SK-N-SH treated with all-trans-retinoic acid at 6 μM for 48 hours (cell line): ENCODE results near the gene WWTR1.

Experiments used
- ATAC-seq: fragments of 200-7000 bp; cut with Tn5 transposase; 3 replicates; pipeline ENCODE4 v1.9.1; 2020; ENCODE audit warnings: mild to moderate bottlenecking, moderate library complexity
- ARNTL ChIP-seq: fragments of 450-650 bp; formaldehyde crosslinking; IDR thresholded peaks from 2 replicates; pipeline ENCODE4 v1.5.0; 2020; ENCODE audit warnings: low read depth, mild to moderate bottlenecking, moderate library complexity, borderline replicate concordance
- BACH2 ChIP-seq: fragments of 250-450 bp; sonication (Bioruptor Pico); IDR thresholded peaks from 2 replicates; pipeline ENCODE4 v1.9.0; 2021; ENCODE audit warnings: mild to moderate bottlenecking, borderline replicate concordance
- CREB5 ChIP-seq: fragments of 250-450 bp; sonication (Bioruptor Pico); IDR thresholded peaks from 2 replicates; pipeline ENCODE4 v1.5.1; 2020; ENCODE audit warnings: low read depth, mild to moderate bottlenecking, moderate library complexity
- CSDC2 ChIP-seq: fragments of 250-450 bp; sonication (Bioruptor Pico); IDR thresholded peaks from 2 replicates; pipeline ENCODE4 v1.5.0; 2020; ENCODE audit warnings: mild to moderate bottlenecking, moderate library complexity
- CSRNP3 ChIP-seq: fragments of 250-450 bp; sonication (Bioruptor Pico); IDR thresholded peaks from 2 replicates; pipeline ENCODE4 v1.5.1; 2021; ENCODE audit warnings: mild to moderate bottlenecking, moderate library complexity
- ESRRG ChIP-seq: fragments of 250-450 bp; sonication (Bioruptor Pico); IDR thresholded peaks from 2 replicates; pipeline ENCODE4 v1.6.1; 2021; ENCODE audit warnings: mild to moderate bottlenecking
- GLIS3 ChIP-seq: fragments of 250-450 bp; sonication (Bioruptor Pico); IDR thresholded peaks from 2 replicates; pipeline ENCODE4 v1.5.0; 2020; ENCODE audit warnings: mild to moderate bottlenecking, moderate library complexity
- ISL1 ChIP-seq: fragments of 250-450 bp; sonication (Bioruptor Pico); IDR thresholded peaks from 2 replicates; pipeline ENCODE4 v2.1.2; 2022; ENCODE audit warnings: mild to moderate bottlenecking, moderate library complexity
- OSR1 ChIP-seq: fragments of 250-450 bp; sonication (Bioruptor Pico); IDR thresholded peaks from 2 replicates; pipeline ENCODE4 v1.8.0; 2022; ENCODE audit warnings: moderate library complexity, mild to moderate bottlenecking, inconsistent platforms
- POU6F1 ChIP-seq: fragments of 250-450 bp; sonication (Bioruptor Pico); IDR thresholded peaks from 2 replicates; pipeline ENCODE4 v1.8.0; 2021; ENCODE audit warnings: low read depth, mild to moderate bottlenecking, moderate library complexity, borderline replicate concordance
- PPARA ChIP-seq: fragments of 250-450 bp; sonication (Bioruptor Pico); IDR thresholded peaks from 2 replicates; pipeline ENCODE4 v1.5.0; 2020; ENCODE audit warnings: mild to moderate bottlenecking, borderline replicate concordance
- RARB ChIP-seq: fragments of 250-450 bp; sonication (Bioruptor Pico); IDR thresholded peaks from 2 replicates; pipeline ENCODE4 v1.8.0; 2021; ENCODE audit warnings: mild to moderate bottlenecking, moderate library complexity
- SNAI2 ChIP-seq: fragments of 250-450 bp; sonication (Bioruptor Pico); IDR thresholded peaks from 2 replicates; pipeline ENCODE4 v1.5.0; 2020; ENCODE audit warnings: mild to moderate bottlenecking, moderate library complexity
- TCF4 ChIP-seq: fragments of 250-450 bp; sonication (Bioruptor Pico); IDR thresholded peaks from 2 replicates; pipeline ENCODE4 v1.8.0; 2021; ENCODE audit warnings: mild to moderate bottlenecking, moderate library complexity, borderline replicate concordance
- TOX ChIP-seq: fragments of 250-450 bp; sonication (Bioruptor Pico); IDR thresholded peaks from 2 replicates; pipeline ENCODE4 v1.8.0; 2021; ENCODE audit warnings: mild to moderate bottlenecking, moderate library complexity, borderline replicate concordance
- TSHZ2 ChIP-seq: fragments of 250-450 bp; sonication (Bioruptor Pico); IDR thresholded peaks from 2 replicates; pipeline ENCODE4 v1.5.0; 2020; ENCODE audit warnings: mild to moderate bottlenecking, moderate library complexity
- ZFP3 ChIP-seq: fragments of 250-450 bp; sonication (Bioruptor Pico); IDR thresholded peaks from 2 replicates; pipeline ENCODE4 v1.5.0; 2020; ENCODE audit warnings: mild to moderate bottlenecking, moderate library complexity
- ZNF565 ChIP-seq: fragments of 450-650 bp; formaldehyde crosslinking; conservative IDR thresholded peaks from 2 replicates; pipeline ENCODE4 v1.5.0; 2020; ENCODE audit warnings: low read depth, mild to moderate bottlenecking, moderate library complexity
- ZNF70 ChIP-seq: fragments of 450-650 bp; formaldehyde crosslinking; IDR thresholded peaks from 2 replicates; pipeline ENCODE4 v1.5.0; 2020; ENCODE audit warnings: mild to moderate bottlenecking, moderate library complexity
- ZNF8 ChIP-seq: fragments of 450-650 bp; formaldehyde crosslinking; IDR thresholded peaks from 2 replicates; pipeline ENCODE4 v1.5.0; 2020; ENCODE audit warnings: mild to moderate bottlenecking, moderate library complexity
- TF ChIP-seq, protein P1 (sequence below): fragments of 250-450 bp; sonication (Bioruptor Pico); IDR thresholded peaks from 2 replicates; pipeline ENCODE4 v1.8.0; 2020; ENCODE audit warnings: mild to moderate bottlenecking, moderate library complexity, borderline replicate concordance

WWTR1 gene

DNA sequence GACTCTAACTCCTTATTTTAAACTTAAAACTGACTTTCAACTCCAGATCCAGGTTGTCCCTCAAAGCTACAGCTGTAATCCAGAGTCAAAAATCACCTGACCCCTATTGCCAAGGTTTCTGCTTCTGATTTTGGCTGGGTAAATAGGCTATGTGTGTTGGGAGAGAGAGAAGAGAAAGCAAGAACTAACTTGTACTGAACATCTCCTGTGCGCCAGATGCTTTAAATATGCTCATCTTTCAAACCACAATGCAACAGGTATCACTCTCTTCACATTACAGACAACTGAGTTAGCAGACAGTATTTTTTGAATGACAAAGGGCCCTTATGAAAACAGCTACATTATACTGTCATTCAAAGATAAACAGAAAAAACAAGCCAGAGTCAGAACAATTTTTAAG lies 7.0 kb downstream of the WWTR1 start (continued):
- TF ChIP-seq POU6F1 (CRISPR knock-in tag) (no peak), OSR1 (CRISPR knock-in tag) (no peak), RARB (no peak), ESRRG (CRISPR knock-in tag) (no peak), ISL1 (CRISPR knock-in tag) (no peak), ZFP3 (CRISPR knock-in tag) (no peak), ZNF70 (CRISPR knock-in tag) (no peak), ZNF565 (CRISPR knock-in tag) (no peak), TCF4 (CRISPR knock-in tag) (no peak), GLIS3 (no peak), ZNF8 (CRISPR knock-in tag) (no peak), SNAI2 (CRISPR knock-in tag) (no peak)

- ATAC-seq = no peak
These were observed 9.3 kb downstream of the WWTR1 start for GRCh38 chr3:149648525-149648924.

DNA sequence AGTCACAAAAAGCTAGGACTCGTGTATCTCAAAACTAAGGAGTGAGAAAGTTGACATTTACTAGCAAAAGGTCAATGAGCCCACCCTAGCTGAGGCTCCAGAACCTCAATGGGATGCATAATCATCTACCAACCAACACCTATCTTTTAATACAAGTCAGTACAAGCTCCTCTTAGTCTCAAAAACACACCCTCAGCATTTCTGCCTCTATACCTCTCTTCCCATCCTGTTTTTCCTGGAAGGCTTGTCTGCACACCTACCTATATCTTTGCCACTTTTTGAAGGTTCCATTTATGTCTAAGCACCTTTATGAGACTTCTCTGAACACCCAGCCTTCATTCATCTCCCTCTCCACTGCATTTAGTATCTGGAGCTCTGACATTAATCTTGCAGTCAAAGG lies 10.0 kb downstream of the WWTR1 start:
- ATAC-seq = no peak
- TF ChIP-seq CSDC2 (no peak), ESRRG (CRISPR knock-in tag) (no peak), CSRNP3 (no peak), BACH2 (CRISPR knock-in tag) (no peak), RARB (no peak), SNAI2 (CRISPR knock-in tag) (no peak), TOX (CRISPR knock-in tag) (no peak), ARNTL (CRISPR knock-in tag) (no peak)
- TF ChIP-seq, all 23 proteins: peak for 0

More at GRCh38 chr3:149648525-149648924, 9.3 kb downstream of the WWTR1 start:
- TF ChIP-seq CSDC2 (no peak), ZNF8 (CRISPR knock-in tag) (no peak), PPARA (CRISPR knock-in tag) (no peak), ISL1 (CRISPR knock-in tag) (no peak), OSR1 (CRISPR knock-in tag) (no peak), RARB (no peak), TCF4 (CRISPR knock-in tag) (no peak), ZFP3 (CRISPR knock-in tag) (no peak)
- TF ChIP-seq, protein P1, sequence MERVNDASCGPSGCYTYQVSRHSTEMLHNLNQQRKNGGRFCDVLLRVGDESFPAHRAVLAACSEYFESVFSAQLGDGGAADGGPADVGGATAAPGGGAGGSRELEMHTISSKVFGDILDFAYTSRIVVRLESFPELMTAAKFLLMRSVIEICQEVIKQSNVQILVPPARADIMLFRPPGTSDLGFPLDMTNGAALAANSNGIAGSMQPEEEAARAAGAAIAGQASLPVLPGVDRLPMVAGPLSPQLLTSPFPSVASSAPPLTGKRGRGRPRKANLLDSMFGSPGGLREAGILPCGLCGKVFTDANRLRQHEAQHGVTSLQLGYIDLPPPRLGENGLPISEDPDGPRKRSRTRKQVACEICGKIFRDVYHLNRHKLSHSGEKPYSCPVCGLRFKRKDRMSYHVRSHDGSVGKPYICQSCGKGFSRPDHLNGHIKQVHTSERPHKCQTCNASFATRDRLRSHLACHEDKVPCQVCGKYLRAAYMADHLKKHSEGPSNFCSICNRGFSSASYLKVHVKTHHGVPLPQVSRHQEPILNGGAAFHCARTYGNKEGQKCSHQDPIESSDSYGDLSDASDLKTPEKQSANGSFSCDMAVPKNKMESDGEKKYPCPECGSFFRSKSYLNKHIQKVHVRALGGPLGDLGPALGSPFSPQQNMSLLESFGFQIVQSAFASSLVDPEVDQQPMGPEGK = no peak

- no peak for ATAC-seq
- TF ChIP-seq ZNF70 (CRISPR knock-in tag) = no peak
- TF ChIP-seq CSDC2 = no peak
- no peak for TF ChIP-seq ESRRG (CRISPR knock-in tag)
- TF ChIP-seq CREB5 (CRISPR knock-in tag) = no peak
- TF ChIP-seq RARB = no peak
- no peak for TF ChIP-seq CSRNP3
- no peak for TF ChIP-seq SNAI2 (CRISPR knock-in tag)
- no peak for TF ChIP-seq TSHZ2 (CRISPR knock-in tag)
- no peak for TF ChIP-seq GLIS3
- no peak for TF ChIP-seq ISL1 (CRISPR knock-in tag)
These were observed 10.5 kb downstream of the WWTR1 start for GRCh38 chr3:149647285-149647684.
